Measurements from ENCODE around the gene GID8.

GID8 gene

DNA sequence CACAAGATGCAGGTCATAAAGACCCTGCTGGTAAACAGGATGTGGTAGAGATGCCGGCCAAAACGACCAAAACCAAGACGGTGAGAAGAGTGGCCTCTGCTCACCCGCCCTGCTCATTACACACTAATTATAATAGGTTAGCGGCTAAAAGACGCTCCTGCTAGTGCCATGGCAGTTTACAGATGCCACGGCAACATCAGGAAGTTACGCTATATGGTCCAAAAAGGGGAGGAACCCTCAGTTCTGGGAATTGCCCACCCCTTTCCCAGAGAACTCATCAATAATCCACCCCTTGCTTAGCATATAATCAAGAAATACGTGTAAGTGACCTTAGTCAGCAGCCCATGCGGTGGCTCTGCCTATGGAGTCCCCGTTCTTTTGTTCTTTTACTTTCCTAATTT, 51.3 kb downstream of the GID8 start:
- TF ChIP-seq SIN3A (IDR thresholded peaks at IDR 0.05; ENCODE audit: borderline replicate concordance, insufficient read depth, low read length) (no peak), TAF1 (IDR thresholded peaks at IDR 0.05; ENCODE audit: borderline replicate concordance, insufficient read depth, low read length) (no peak), FOXP2 (optimal IDR thresholded peaks at IDR 0.05; ENCODE audit: borderline replicate concordance, extremely low read depth, extremely low read length, insufficient read depth) (no peak), POLR2AphosphoS5 (IDR thresholded peaks at IDR 0.05; ENCODE audit: low read depth, low read length) (no peak)
- TF ChIP-seq, protein P1, sequence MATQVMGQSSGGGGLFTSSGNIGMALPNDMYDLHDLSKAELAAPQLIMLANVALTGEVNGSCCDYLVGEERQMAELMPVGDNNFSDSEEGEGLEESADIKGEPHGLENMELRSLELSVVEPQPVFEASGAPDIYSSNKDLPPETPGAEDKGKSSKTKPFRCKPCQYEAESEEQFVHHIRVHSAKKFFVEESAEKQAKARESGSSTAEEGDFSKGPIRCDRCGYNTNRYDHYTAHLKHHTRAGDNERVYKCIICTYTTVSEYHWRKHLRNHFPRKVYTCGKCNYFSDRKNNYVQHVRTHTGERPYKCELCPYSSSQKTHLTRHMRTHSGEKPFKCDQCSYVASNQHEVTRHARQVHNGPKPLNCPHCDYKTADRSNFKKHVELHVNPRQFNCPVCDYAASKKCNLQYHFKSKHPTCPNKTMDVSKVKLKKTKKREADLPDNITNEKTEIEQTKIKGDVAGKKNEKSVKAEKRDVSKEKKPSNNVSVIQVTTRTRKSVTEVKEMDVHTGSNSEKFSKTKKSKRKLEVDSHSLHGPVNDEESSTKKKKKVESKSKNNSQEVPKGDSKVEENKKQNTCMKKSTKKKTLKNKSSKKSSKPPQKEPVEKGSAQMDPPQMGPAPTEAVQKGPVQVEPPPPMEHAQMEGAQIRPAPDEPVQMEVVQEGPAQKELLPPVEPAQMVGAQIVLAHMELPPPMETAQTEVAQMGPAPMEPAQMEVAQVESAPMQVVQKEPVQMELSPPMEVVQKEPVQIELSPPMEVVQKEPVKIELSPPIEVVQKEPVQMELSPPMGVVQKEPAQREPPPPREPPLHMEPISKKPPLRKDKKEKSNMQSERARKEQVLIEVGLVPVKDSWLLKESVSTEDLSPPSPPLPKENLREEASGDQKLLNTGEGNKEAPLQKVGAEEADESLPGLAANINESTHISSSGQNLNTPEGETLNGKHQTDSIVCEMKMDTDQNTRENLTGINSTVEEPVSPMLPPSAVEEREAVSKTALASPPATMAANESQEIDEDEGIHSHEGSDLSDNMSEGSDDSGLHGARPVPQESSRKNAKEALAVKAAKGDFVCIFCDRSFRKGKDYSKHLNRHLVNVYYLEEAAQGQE (IDR thresholded peaks at IDR 0.05; ENCODE audit: insufficient read depth in 1 of 2, low read depth in 2 of 2, low read length in 2 of 2): no peak

DNA sequence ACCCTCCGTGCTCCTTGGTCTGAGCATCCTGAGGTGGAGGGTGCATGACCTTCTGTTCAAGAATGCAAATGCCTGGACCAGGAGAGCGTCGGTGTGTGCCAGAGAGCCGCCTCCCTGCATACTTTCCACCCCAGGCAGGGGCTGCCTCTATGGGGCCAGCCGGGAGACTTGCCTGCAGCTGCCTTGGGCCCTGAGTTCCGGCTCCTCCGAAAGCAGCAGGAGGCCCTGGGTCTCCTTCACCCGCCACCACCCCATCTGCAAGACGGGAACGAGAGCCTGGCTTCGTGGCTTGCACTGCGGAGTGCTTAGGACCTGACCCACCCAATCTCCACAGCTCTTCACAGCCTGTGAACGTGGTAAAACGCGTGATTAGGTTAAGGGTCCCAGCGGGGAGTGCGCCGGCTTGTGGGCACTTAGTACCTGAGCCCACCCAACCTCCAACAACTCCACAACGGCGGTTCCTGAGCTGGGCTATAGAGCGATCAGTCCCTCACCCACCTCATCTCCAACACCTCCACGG, 52.4 kb downstream of the GID8 start:
- TF ChIP-seq SIN3A (IDR thresholded peaks at IDR 0.05; ENCODE audit: borderline replicate concordance, insufficient read depth, low read length) (no peak), POLR2AphosphoS5 (IDR thresholded peaks at IDR 0.05; ENCODE audit: low read depth, low read length) (no peak)
- TF ChIP-seq, protein P1 (IDR thresholded peaks at IDR 0.05; ENCODE audit: insufficient read depth in 1 of 2, low read depth in 2 of 2, low read length in 2 of 2): no peak

GRCh38 chr20:62991196-62991807, 53.4 kb downstream of the GID8 start:
- TF ChIP-seq TAF1 (IDR thresholded peaks at IDR 0.05; ENCODE audit: borderline replicate concordance, insufficient read depth, low read length) (no peak), FOXP2 (optimal IDR thresholded peaks at IDR 0.05; ENCODE audit: borderline replicate concordance, extremely low read depth, extremely low read length, insufficient read depth) (no peak), SIN3A (IDR thresholded peaks at IDR 0.05; ENCODE audit: borderline replicate concordance, insufficient read depth, low read length) (no peak), POLR2AphosphoS5 (IDR thresholded peaks at IDR 0.05; ENCODE audit: low read depth, low read length) (no peak)
- TF ChIP-seq, protein P1 (IDR thresholded peaks at IDR 0.05; ENCODE audit: insufficient read depth in 1 of 2, low read depth in 2 of 2, low read length in 2 of 2): no peak

DNA sequence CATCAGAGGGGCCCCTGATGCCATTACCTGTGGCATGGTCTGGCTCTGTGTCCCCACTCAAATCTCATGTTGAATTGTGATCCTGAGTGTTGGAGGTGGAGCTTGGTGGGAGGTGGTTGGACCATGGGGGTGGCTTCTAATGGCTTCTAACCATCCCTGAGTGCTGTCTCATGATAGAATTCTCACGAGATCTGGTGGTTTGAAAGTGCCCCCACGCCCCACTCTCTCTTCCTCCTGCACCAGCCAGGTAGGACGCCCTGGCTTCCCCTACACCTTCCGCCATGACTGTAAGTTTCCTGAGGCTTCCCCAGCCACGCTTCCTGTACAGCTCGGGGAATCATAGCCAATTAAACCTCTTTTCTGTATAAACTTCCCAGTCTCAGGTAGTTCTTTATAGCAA, 53.9 kb downstream of the GID8 start:
- no peak for TF ChIP-seq TAF1 (IDR thresholded peaks at IDR 0.05; ENCODE audit: borderline replicate concordance, insufficient read depth, low read length)
- TF ChIP-seq, protein P1 (IDR thresholded peaks at IDR 0.05; ENCODE audit: insufficient read depth in 1 of 2, low read depth in 2 of 2, low read length in 2 of 2): no peak
- no peak for TF ChIP-seq FOXP2 (optimal IDR thresholded peaks at IDR 0.05; ENCODE audit: borderline replicate concordance, extremely low read depth, extremely low read length, insufficient read depth)
- no peak for TF ChIP-seq SIN3A (IDR thresholded peaks at IDR 0.05; ENCODE audit: borderline replicate concordance, insufficient read depth, low read length)
- TF ChIP-seq POLR2AphosphoS5 (IDR thresholded peaks at IDR 0.05; ENCODE audit: low read depth, low read length): no peak
